ENCODE measurements around the gene C1QL1. TPM values are rescaled to one million over a fixed set of nuclear protein-coding genes. Genes with fewer than 3 reads are reported as not detected.

The C1QL1 gene
- polyA plus RNA-seq, 1 donor (not counting 4 experiments of a cell fraction or from before 2014, with no cell fraction given) = 0.04 TPM

- H3K4me3 ChIP-seq (ENCODE audit: control insufficient read depth in 2 of 3, extremely low read depth in 1 of 3, insufficient read depth in 2 of 3, low read depth in 1 of 3, low read length in 3 of 3) = no peak overlapping the region
- no peaks in the 10 kb centered on the region for H3K36me3 ChIP-seq (ENCODE audit: control insufficient read depth in 2 of 2, extremely low read depth in 1 of 2, insufficient read depth in 2 of 2, low read length in 2 of 2)
- H4K20me1 ChIP-seq (ENCODE audit: control insufficient read depth, extremely low read depth, insufficient read depth, low read length) = no peaks in the 10 kb centered on the region
- no peaks in the 10 kb centered on the region for H3K79me2 ChIP-seq (ENCODE audit: control insufficient read depth, insufficient read depth, low read length)
- no peaks in the 10 kb centered on the region for H3K9me3 ChIP-seq (ENCODE audit: control insufficient read depth, low read depth, low read length)
- H3K9ac ChIP-seq (ENCODE audit: control insufficient read depth, extremely low read depth, insufficient read depth, low read length) = no peak overlapping the region
- H3K4me2 ChIP-seq (ENCODE audit: control insufficient read depth, extremely low read depth, insufficient read depth, low read depth, low read length) = no peak overlapping the region
- H3K27me3 ChIP-seq (ENCODE audit: control insufficient read depth, extremely low read depth, insufficient read depth, low read length) = peaks cover 32% of the 10 kb centered on the region
- dilution Hi-C loops (cut with MboI; ENCODE audit: extremely low pct_ligation_motif_present, low sequenced_read_pairs) = no loop called here
- TF ChIP-seq EZH2 (IDR thresholded peaks at IDR 0.05; ENCODE audit: low read length) = no peak
- TF ChIP-seq, protein P1, sequence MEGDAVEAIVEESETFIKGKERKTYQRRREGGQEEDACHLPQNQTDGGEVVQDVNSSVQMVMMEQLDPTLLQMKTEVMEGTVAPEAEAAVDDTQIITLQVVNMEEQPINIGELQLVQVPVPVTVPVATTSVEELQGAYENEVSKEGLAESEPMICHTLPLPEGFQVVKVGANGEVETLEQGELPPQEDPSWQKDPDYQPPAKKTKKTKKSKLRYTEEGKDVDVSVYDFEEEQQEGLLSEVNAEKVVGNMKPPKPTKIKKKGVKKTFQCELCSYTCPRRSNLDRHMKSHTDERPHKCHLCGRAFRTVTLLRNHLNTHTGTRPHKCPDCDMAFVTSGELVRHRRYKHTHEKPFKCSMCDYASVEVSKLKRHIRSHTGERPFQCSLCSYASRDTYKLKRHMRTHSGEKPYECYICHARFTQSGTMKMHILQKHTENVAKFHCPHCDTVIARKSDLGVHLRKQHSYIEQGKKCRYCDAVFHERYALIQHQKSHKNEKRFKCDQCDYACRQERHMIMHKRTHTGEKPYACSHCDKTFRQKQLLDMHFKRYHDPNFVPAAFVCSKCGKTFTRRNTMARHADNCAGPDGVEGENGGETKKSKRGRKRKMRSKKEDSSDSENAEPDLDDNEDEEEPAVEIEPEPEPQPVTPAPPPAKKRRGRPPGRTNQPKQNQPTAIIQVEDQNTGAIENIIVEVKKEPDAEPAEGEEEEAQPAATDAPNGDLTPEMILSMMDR (optimal IDR thresholded peaks at IDR 0.05 in 1 of 3, IDR thresholded peaks at IDR 0.05 in 1 of 3, conservative IDR thresholded peaks at IDR 0.05 in 1 of 3; ENCODE audit: extremely low read depth in 1 of 3, insufficient read depth in 2 of 3, low read length in 3 of 3) = no peak
- H3K9me1 ChIP-seq (ENCODE audit: control insufficient read depth, extremely low read depth, insufficient read depth, low read length) = no peaks in the 10 kb centered on the region
- DNase-seq (ENCODE audit: low read depth, low spot score) (no peak), FAIRE-seq (no peak)
- H3K27ac ChIP-seq (ENCODE audit: control insufficient read depth, insufficient read depth, low read length) = no peak overlapping the region
- H2AFZ ChIP-seq (ENCODE audit: control insufficient read depth, low read length) = no peak overlapping the region
- H3K4me1 ChIP-seq (ENCODE audit: control insufficient read depth, extremely low read depth, insufficient read depth, low read length) = no peaks in the 10 kb centered on the region
Measured at GRCh38 chr17:44997733-44998520, 29.8 kb upstream of the C1QL1 start.

GRCh38 chr17:44996304-44996703 is 28.2 kb upstream of the C1QL1 start:
- Histone ChIP-seq H3K27me3 (ENCODE audit: control insufficient read depth, extremely low read depth, insufficient read depth, low read length) (peaks cover 32% of the 10 kb centered on the region), H4K20me1 (ENCODE audit: control insufficient read depth, extremely low read depth, insufficient read depth, low read length) (no peaks in the 10 kb centered on the region), H3K79me2 (ENCODE audit: control insufficient read depth, insufficient read depth, low read length) (no peaks in the 10 kb centered on the region), H3K9me3 (ENCODE audit: control insufficient read depth, low read depth, low read length) (no peaks in the 10 kb centered on the region), H2AFZ (ENCODE audit: control insufficient read depth, low read length) (no peak overlapping the region), H3K27ac (ENCODE audit: control insufficient read depth, insufficient read depth, low read length) (no peak overlapping the region), H3K4me2 (ENCODE audit: control insufficient read depth, extremely low read depth, insufficient read depth, low read depth, low read length) (no peak overlapping the region), H3K4me3 (ENCODE audit: control insufficient read depth in 2 of 3, extremely low read depth in 1 of 3, insufficient read depth in 2 of 3, low read depth in 1 of 3, low read length in 3 of 3) (no peak overlapping the region), H3K4me1 (ENCODE audit: control insufficient read depth, extremely low read depth, insufficient read depth, low read length) (no peaks in the 10 kb centered on the region), H3K9ac (ENCODE audit: control insufficient read depth, extremely low read depth, insufficient read depth, low read length) (no peak overlapping the region), H3K36me3 (ENCODE audit: control insufficient read depth in 2 of 2, extremely low read depth in 1 of 2, insufficient read depth in 2 of 2, low read length in 2 of 2) (no peaks in the 10 kb centered on the region), H3K9me1 (ENCODE audit: control insufficient read depth, extremely low read depth, insufficient read depth, low read length) (no peaks in the 10 kb centered on the region)
- dilution Hi-C loops (cut with MboI; ENCODE audit: extremely low pct_ligation_motif_present, low sequenced_read_pairs) = no loop called here
- DNase-seq (ENCODE audit: low read depth, low spot score) = no peak
- FAIRE-seq = no peak
- TF ChIP-seq, protein P1 (optimal IDR thresholded peaks at IDR 0.05 in 1 of 3, IDR thresholded peaks at IDR 0.05 in 1 of 3, conservative IDR thresholded peaks at IDR 0.05 in 1 of 3; ENCODE audit: extremely low read depth in 1 of 3, insufficient read depth in 2 of 3, low read length in 3 of 3) = no peak
- TF ChIP-seq EZH2 (IDR thresholded peaks at IDR 0.05; ENCODE audit: low read length) = no peak
